A172 (cell line): ENCODE data around the gene RAB7A. TPM values are rescaled to one million over a fixed set of nuclear protein-coding genes. Genes with fewer than 3 reads are reported as not detected.
"Not testable (repeated sequence)": the region's sequence is repeated elsewhere in the genome, so short reads cannot be mapped to it uniquely, and the experiment has no call there.

ENCODE experiments used
- DNase-seq: peaks from one replicate; pipeline ENCODE4 v3.0.0-alpha.2; 2015; ENCODE audit warnings: low spot score
- total RNA-seq: library from RNA; depleted of rRNA; stranded (reverse); fragments of >200 nt; shearing (Covaris generic); gene quantifications from 2 replicates; pipeline ENCODE4 v1.2.3, GENCODE V29; 2014

The RAB7A gene
- total RNA-seq, 1 experiment from 2014 or later: 70.8 TPM

DNA sequence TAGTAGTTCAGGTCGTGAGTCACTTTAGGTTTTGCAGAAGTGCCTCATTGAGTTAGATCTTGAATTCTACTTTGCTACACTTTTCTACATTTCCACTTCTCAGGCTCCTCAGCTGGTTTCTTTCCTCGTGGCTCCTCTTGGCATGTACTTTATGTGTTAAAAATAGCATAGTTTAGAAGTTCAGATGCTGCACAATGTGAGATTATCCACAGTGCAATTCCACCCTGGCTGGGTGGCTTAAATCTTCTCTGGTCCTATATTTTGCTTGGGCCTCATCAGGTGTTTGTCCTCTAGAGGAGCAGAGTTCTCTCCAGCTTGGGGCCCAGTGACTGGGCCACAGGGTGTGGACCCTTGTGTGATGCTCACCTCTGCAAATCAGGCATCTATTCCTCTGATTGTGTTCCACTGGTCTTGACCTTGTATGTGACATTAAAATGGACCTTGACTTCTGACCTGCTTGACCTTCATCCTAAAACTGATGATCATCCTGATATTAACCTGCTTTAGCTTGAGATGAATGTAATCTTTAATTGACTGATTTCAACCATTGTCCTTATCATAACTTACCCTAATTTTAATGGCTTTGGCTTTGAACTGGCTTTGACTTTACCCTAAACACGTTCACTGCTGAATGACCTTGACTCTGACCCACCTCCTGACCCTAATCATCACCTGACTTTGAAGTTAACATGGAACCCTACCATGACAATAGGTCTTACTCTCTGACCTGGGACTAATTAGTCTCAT, 89.5 kb downstream of the RAB7A start:
- no peak for DNase-seq

DNA sequence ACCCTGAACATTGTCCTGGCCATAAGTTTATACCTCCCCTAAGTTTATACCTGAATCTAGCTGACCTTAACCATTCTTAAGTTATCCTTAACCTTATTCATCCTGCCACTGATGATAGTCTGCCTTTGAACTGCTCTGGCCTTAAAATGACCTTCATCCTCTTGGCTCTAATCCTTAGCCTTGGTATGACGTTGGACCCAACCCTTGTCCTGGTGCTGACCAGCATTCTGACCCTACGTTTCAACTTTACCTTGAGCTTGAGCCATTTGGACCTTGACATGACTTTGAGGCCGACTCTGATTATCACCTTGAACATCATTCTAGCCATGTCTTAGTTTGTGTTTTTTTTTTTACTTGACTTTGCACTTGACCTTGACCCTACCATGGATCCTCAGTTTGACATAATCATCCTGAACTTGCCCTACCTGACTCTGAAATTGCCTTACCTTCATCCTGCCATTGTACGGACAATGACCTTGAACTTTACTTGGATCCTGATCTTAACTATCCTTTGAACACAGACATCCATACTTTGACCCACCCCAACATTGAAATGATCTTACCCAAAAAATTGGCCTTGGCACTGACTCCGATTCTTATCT, 92.3 kb downstream of the RAB7A start:
- DNase-seq: no peak

GRCh38 chr3:128820252-128820839, 94.4 kb downstream of the RAB7A start:
- no peak for DNase-seq

GRCh38 chr3:128823008-128823407, 97.0 kb downstream of the RAB7A start:
- DNase-seq: no peak

DNA sequence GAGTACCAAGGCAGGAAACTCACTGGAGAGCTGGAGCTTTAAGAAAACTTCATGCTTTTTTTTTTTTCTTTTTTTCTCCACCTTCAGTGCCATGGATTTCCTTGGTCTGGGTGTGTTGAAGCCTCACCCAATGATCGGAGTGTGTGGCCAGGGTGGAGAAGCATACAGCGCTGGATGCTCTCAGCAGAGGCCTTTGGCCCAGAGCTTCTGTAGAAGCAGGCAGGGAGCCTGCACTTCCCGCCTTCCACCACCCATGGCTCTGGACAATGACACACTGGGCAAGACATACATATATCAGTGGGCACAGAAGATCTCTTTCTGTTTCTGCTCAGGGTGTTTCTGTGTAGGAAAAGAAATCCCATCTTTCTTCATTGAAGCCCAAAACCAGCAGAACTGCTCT, 97.6 kb downstream of the RAB7A start:
- DNase-seq: no peak

DNA sequence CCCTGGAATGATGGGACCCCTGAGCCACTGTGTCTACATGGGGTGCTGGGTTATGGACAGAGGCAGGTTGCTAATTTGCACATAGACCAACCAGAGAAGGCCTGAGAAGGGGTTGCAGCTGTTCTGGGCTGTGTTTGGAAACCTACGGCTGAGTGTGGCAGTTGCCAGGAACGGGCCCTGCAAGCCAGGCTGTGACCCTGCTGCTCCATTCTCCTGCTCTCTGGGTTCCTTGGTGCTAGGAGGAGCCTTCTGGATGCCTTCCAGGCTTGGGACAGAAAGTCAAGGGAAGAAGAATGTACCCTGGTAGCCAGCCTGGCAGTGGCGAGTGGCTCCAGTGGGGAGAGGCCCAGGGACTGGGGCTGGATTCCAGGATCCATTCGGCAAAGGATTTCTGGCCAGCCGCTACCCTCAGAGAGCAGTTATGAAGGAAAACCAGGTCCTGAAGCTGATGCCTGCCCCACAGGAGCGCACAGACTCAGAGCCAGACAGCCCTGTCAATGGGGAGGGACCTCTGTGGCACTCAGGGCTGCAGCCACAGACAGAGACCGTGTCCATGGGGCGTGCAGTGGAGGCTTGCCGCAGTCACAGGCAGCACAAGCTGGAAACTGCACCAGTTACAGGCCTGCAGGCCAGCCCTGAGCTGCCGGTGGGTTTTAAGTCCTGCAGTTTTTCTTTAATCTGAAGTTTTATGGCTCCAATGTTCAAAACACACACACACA, 98.3 kb downstream of the RAB7A start:
- no peak for DNase-seq

DNA sequence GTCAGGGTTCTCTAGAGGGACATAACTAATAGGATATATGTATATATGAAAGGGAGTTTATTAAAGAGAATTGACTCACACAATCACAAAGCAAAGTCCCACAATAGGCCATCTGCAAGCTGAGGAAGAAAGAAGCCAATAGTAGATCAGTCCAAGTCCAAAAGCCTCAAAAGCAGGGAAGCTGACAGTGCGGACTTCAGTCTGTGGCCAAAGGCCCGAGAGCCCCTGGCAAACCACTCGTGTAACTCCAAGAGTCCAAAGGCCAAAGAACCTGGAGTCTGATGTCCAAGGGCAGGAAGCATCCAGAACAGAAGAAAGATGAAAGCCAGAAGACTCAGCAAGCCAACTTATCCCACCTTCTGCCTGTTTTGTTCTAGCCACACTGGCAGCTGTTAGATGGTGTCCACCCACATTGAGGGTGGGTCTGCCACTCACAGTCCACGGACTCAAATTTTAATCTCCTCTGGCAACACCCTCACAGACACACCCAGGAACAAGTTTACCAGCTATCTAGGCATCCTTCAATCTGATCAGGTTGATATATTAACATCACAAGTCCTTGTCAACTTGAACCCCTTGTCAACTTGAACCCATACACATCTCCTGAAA, 99.2 kb downstream of the RAB7A start:
- no peak for DNase-seq

- not testable (repeated sequence) for DNase-seq
Measured at GRCh38 chr3:128829087-128829486, 103.1 kb downstream of the RAB7A start.

DNA sequence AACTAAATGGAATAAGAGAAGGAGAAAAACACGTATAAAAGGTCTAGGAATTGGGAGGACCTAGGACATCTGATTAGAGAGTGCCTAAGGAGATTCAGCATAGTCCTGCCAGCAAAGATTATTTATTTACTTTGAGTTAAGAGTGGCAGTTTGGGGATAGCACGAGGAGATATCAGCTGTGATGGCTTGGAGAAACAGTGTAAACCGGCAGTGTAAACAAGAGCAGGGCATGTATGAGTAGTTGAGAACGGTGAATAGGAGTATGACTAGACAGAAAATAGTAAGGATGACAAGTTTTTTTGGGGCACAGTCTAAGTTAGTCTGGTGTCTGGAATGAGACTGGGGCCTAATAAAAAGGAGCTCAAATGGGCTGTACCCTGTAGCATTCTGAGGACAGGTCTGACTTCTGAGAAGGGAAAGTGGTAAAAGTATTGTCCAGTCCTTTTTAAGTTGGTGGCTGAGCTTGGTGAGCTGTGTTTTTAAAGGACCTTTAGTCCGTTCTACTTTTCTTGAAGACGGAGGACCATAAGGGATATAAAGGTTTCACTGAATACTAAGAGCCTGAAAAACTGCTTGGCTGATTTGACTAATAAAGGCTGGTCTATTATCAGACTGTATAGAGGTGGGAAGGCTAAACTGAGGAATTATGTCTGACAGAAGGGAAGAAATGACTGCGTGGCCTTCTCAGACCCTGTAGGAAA, 104.1 kb downstream of the RAB7A start:
- DNase-seq: not testable (repeated sequence)

DNA sequence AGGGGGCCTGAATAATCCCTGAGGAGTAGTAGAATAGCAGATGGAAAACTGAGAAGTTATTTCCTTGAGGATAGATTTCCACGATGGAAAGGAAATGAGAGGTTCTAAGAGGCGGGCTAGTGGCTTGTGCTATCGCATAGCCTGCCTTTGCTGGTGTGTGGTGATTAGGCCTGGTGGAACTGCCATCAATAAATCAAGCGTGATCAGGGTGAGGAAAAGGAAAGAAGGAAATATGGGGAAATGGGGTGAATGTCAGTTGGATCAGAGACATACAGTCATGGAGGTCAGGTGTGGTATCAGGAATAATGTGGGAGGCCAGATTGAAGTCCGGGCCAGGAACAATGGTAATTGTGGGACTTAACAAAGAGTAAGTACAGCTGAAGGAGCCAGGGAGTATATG, 104.8 kb downstream of the RAB7A start:
- not testable (repeated sequence) for DNase-seq

DNA sequence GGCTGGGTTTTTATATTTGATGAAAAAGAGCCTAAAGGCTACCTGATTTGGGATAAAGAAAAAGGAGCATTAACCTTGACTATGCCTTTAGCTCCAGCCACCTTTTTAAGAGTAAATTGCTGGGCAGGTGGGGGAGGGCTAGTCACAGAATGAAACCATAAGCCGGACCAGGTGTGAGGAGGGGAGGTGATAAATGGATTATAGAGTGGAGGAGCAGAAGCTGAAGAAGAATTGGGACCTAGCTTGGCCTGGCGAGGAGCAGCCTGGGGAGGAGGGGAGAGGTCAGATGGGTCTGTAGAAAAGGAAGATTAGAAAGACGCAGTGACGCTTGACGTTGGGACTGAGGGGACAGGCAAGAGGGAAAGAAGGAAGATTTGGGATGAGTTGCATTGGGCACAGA, 107.0 kb downstream of the RAB7A start:
- DNase-seq: not testable (repeated sequence)

GRCh38 chr3:128835096-128835495, 109.1 kb downstream of the RAB7A start:
- DNase-seq: no peak

DNA sequence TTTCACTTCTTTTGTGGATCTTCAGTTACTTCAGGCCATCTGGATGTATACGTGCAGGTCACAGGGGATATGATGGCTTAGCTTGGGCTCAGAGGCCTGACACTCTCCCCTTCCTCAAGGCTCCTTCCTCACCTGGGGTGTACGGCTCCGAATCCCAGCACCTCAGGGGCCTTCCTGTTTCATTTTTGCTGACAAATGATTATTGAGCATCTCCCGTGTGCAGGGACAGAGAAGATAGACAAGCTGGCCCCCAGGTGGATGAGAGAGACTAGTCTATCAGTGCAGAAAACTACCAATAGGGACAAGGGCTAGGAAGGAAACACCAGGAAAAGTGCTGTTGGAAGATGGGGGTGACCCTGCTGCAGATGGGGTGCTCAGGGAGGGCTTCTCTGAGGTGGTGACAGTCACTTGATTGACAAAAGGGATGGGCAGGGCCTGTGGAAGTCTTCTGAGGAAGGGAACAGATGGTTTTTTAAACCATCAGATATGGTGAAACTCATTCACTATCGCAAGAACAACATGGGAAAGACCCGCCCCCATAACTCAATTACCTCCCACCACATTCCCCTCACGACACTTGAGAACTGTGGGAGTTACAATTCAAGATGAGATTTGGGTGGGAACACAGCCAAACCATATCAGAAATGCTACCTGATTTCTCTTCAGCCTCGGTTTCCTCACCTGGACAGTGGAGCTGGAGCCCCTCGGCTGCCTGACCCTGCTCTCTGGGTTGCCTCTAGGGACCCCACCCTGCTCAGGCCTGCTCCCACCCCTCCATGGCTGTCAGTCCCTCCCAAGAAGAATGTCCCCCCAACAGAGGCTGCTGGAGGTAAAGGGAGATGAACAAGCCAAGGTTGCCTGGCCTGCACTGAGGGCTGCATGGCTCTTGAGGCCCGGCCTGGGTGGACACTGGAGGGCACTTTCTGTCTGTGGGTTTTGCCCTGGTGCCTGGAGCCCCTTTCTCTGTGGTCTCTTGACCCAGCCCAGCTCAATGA, 116.2 kb downstream of the RAB7A start:
- no peak for DNase-seq

- DNase-seq: no peak
Measured at GRCh38 chr3:128844502-128844901, 118.5 kb downstream of the RAB7A start.

DNA sequence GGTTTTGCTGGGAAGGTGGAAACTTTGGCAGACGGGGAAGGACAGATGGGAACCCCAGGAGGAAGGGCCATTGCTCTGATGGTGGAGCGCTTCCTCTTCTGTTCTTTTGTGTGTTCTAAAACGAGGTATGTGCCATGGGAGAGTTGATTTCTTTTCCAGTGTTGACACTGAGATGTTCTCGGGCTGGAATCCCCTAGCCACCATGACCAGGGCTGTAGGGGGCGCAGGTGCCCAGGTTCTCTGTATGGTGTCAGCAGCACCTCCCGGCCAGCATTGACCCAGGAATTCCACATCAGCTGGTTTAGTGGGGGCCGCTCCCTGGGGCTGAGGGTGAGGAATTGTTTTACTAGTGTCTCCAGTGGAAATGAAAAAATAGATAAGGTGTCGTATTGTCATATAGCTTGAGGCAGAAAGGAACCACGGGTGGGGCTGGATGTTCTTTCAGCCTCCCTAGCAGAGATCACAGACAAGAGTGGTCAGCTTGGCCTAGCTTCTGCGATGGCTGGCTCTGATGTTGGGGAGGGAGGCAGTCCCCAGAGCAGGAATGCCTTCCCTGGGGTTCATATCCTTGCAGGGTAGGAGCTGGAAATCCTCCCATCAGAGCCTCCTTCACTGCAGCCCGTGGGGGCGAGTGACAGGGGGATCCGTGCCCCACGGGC, 119.3 kb downstream of the RAB7A start:
- DNase-seq: no peak

GRCh38 chr3:128845778-128846485, 119.9 kb downstream of the RAB7A start:
- no peak for DNase-seq

- no peak for DNase-seq
Measured at GRCh38 chr3:128846486-128846891, 120.5 kb downstream of the RAB7A start.

DNA sequence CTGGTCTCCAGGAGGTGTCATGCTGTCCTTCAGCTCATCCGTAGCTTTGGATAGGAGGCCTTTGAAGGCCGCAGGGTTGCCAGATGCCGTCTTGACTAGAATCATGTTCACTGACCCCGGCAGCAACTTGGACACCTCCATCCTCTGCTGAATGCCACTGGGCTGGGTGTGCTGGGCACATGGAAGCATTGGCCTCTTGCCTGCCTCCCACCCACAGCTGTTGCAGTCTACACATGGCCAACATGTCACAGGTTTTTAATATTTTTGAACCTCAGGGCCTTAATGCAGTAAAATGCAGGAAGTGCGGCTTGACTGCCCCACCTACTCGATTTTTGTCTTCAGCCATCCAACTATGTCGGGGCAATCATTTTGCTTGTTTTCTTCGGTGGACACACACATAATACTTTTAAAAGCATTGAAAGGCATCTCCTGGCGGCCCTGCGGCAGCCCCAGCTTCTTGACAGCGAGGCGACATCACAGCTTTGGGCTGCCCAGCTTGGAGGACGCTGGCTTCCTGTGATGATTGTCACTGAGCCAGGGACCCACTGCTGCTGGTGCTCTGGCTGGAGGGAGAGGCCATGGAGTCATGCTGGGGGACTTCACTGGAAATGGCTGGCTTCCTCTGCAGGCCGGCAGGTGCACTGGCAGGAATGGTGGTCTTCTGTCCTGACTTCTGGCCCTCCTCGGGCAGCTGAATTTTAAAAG, 121.8 kb downstream of the RAB7A start:
- DNase-seq: no peak
